Measurements from ENCODE around the gene CD2.

DNA sequence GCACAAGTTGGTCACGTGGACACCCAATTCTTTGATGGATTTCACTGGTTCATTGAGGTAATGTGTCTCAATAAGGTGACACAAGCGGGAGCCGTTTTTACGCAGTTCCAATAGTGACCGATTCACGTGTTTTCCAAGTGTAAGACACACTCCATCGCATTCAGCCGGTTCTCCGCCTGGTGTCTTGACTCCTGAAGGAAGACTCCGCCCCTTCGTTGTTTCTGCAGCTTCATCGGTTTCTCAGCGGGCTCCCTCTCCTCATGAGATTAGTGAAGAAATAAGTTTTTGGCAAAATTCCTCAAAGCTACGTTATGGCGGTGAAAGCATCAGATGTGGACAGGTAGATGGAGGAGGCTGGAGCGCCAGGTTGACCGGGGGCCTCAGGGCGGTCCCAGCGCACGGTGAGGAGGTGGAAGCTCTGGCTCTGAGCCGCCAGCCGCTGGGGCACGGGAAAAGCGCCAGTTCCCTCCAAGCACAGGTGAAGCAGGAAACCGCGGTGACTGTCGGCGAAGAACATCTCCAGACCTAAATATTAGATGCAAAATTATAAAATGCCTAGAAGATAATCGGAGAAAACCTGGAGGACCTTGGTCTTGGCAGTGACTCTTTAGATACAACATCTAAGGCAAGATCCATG lies 21.0 kb downstream of the CD2 start:
- TF ChIP-seq, protein P1, sequence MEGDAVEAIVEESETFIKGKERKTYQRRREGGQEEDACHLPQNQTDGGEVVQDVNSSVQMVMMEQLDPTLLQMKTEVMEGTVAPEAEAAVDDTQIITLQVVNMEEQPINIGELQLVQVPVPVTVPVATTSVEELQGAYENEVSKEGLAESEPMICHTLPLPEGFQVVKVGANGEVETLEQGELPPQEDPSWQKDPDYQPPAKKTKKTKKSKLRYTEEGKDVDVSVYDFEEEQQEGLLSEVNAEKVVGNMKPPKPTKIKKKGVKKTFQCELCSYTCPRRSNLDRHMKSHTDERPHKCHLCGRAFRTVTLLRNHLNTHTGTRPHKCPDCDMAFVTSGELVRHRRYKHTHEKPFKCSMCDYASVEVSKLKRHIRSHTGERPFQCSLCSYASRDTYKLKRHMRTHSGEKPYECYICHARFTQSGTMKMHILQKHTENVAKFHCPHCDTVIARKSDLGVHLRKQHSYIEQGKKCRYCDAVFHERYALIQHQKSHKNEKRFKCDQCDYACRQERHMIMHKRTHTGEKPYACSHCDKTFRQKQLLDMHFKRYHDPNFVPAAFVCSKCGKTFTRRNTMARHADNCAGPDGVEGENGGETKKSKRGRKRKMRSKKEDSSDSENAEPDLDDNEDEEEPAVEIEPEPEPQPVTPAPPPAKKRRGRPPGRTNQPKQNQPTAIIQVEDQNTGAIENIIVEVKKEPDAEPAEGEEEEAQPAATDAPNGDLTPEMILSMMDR (conservative IDR thresholded peaks at IDR 0.05) = no peak
- TF ChIP-seq ZFX (IDR thresholded peaks at IDR 0.05) = no peak

Data from C4-2B (cell line).